Tibial nerve (tissue), 4 donors: ENCODE measurements around the gene IGF1R. TPM values are rescaled to one million over a fixed set of nuclear protein-coding genes. Genes with fewer than 3 reads are reported as not detected.

ENCODE experiments used
- DNase-seq, 2 donors: peaks; one replicate each; pipeline ENCODE4 v3.0.0-alpha.2; 2019; ENCODE audit warnings: low spot score in 2 of 2
- H3K27ac ChIP-seq, 4 donors: fragments of 200-600 bp; sonication (generic) in 3 of 4; one replicate each; pipeline ENCODE4 v1.5.1; 2017 to 2019; ENCODE audit warnings: mild to moderate bottlenecking in 1 of 4
- H3K27me3 ChIP-seq, 2 donors: fragments of 200-600 bp; sonication (generic) in 1 of 2; one replicate each; pipeline versions ENCODE4 v1.5.1 to v1.6.0; 2017 to 2019
- H3K36me3 ChIP-seq, 3 donors: fragments of 200-600 bp; sonication (generic); one replicate each; pipeline ENCODE4 v1.5.1; 2018 to 2019
- H3K4me1 ChIP-seq, 4 donors: fragments of 200-600 bp; sonication (generic) in 3 of 4; one replicate each; pipeline ENCODE4 v1.5.1; 2017 to 2019
- H3K4me3 ChIP-seq, 4 donors: fragments of 200-600 bp; sonication (generic) in 3 of 4; one replicate each; pipeline ENCODE4 v1.5.1; 2017 to 2019; ENCODE audit warnings: mild to moderate bottlenecking in 1 of 4, moderate library complexity in 1 of 4
- H3K9me3 ChIP-seq, 4 donors: fragments of 200-600 bp; sonication (generic) in 3 of 4; one replicate each; pipeline ENCODE4 v1.5.1; 2017 to 2019
- CTCF ChIP-seq, 5 experiments: fragments of 200-600 bp in 3 of 5; fragments of 450-650 bp in 2 of 5; sonication (generic) in 3 of 5; IDR thresholded peaks; one replicate each; pipeline ENCODE4 v1.5.1; 2016 to 2019; ENCODE audit warnings: antibody characterized with exemption in 5 of 5, mild to moderate bottlenecking in 3 of 5, moderate library complexity in 2 of 5
- EP300 ChIP-seq, 2 donors: sonication (generic); formaldehyde crosslinking; IDR thresholded peaks; one replicate each; pipeline ENCODE4 v1.6.1; 2017; ENCODE audit warnings: antibody characterized with exemption in 2 of 2, mild to moderate bottlenecking in 1 of 2
- POLR2A ChIP-seq, 2 donors: fragments of 450-650 bp; IDR thresholded peaks; one replicate each; pipeline ENCODE4 v1.6.1; 2017; ENCODE audit warnings: antibody characterized with exemption in 2 of 2, mild to moderate bottlenecking in 2 of 2, moderate library complexity in 2 of 2
- WGBS, 2 donors: methylation state at CpG; one replicate each; pipeline ENCODE4 v1.1.5; 2018; 5-methylcytosine and 5-hydroxymethylcytosine counted together
- total RNA-seq, 4 donors: library from RNA; depleted of rRNA; stranded (reverse); fragments of >200 nt; gene quantifications; one replicate each; pipeline ENCODE4 v1.1.0, GENCODE V29; 2016

Gene IGF1R
- total RNA-seq, 4 donors from 2014 or later = 82.5 to 164 (median 111) TPM

GRCh38 chr15:98986281-98986680, 337.9 kb downstream of the IGF1R start:
- 92 to 100% methylated on average over 1 of the region's 1 CpG for whole genome bisulfite sequencing, 2 donors

GRCh38 chr15:98994892-98995291, 346.6 kb downstream of the IGF1R start:
- Histone ChIP-seq H3K27ac (no peak overlapping the region), H3K4me3 (no peak overlapping the region), H3K36me3 (no peaks in the 10 kb centered on the region), H3K4me1 (no peaks in the 10 kb centered on the region), H3K9me3 (peaks cover 0 to 18% (median 0%) of the 10 kb centered on the region in 4 donors), H3K27me3 (no peaks in the 10 kb centered on the region)
- no peak for TF ChIP-seq POLR2A (IDR thresholded peaks at IDR 0.05)
- no peak for TF ChIP-seq EP300 (IDR thresholded peaks at IDR 0.05)
- TF ChIP-seq CTCF (IDR thresholded peaks at IDR 0.05) = no peak
- 92 to 93% methylated on average over 2 of the region's 2 CpGs for WGBS, 2 donors
- no peak for DNase-seq

More at GRCh38 chr15:98986281-98986680, 337.9 kb downstream of the IGF1R start:
- peaks cover 0 to 15% (median 0%) of the 10 kb centered on the region in 4 donors for H3K4me1 ChIP-seq
- DNase-seq = no peak
- no peak overlapping the region for H3K4me3 ChIP-seq
- H3K27ac ChIP-seq = no peak overlapping the region
- H3K36me3 ChIP-seq = no peaks in the 10 kb centered on the region
- H3K27me3 ChIP-seq = no peaks in the 10 kb centered on the region
- H3K9me3 ChIP-seq = peaks cover 0 to 2% (median 0%) of the 10 kb centered on the region in 4 donors
- TF ChIP-seq POLR2A (IDR thresholded peaks at IDR 0.05) (no peak), EP300 (IDR thresholded peaks at IDR 0.05) (no peak), CTCF (IDR thresholded peaks at IDR 0.05) (no peak)

- DNase-seq = no peak
- H3K4me1 ChIP-seq = no peaks in the 10 kb centered on the region
- no peak overlapping the region for H3K27ac ChIP-seq
- no peak overlapping the region for H3K4me3 ChIP-seq
- no peak for TF ChIP-seq CTCF (IDR thresholded peaks at IDR 0.05)
- TF ChIP-seq EP300 (IDR thresholded peaks at IDR 0.05) = no peak
- TF ChIP-seq POLR2A (IDR thresholded peaks at IDR 0.05) = no peak
- peaks cover 0 to 18% (median 0%) of the 10 kb centered on the region in 4 donors for H3K9me3 ChIP-seq
- H3K27me3 ChIP-seq = no peaks in the 10 kb centered on the region
- no peaks in the 10 kb centered on the region for H3K36me3 ChIP-seq
Observed at GRCh38 chr15:98996169-98996568, 347.8 kb downstream of the IGF1R start.

- WGBS, 2 donors = 89 to 91% methylated on average over 6 of the region's 6 CpGs
- DNase-seq = no peak
- no peaks in the 10 kb centered on the region for H3K27me3 ChIP-seq
Observed at GRCh38 chr15:98996624-98997023, 348.3 kb downstream of the IGF1R start.

GRCh38 chr15:98997312-98997711, 349.0 kb downstream of the IGF1R start:
- Histone ChIP-seq H3K27ac (no peak overlapping the region), H3K4me3 (no peak overlapping the region), H3K27me3 (no peaks in the 10 kb centered on the region), H3K4me1 (no peaks in the 10 kb centered on the region), H3K36me3 (no peaks in the 10 kb centered on the region), H3K9me3 (peaks cover 0 to 12% (median 0%) of the 10 kb centered on the region in 4 donors)
- 91% methylated on average over 3 of the region's 3 CpGs for WGBS, 2 donors
- TF ChIP-seq CTCF (IDR thresholded peaks at IDR 0.05) (no peak), POLR2A (IDR thresholded peaks at IDR 0.05) (no peak), EP300 (IDR thresholded peaks at IDR 0.05) (no peak)
- no peak for DNase-seq

More at GRCh38 chr15:98996624-98997023, 348.3 kb downstream of the IGF1R start:
- TF ChIP-seq CTCF (IDR thresholded peaks at IDR 0.05) (no peak), EP300 (IDR thresholded peaks at IDR 0.05) (no peak), POLR2A (IDR thresholded peaks at IDR 0.05) (no peak)
- H3K9me3 ChIP-seq = peaks cover 0 to 16% (median 0%) of the 10 kb centered on the region in 4 donors
- no peak overlapping the region for H3K27ac ChIP-seq
- H3K4me3 ChIP-seq = no peak overlapping the region
- no peaks in the 10 kb centered on the region for H3K36me3 ChIP-seq
- no peaks in the 10 kb centered on the region for H3K4me1 ChIP-seq
